CD4-positive, alpha-beta T cell treated with Interleukin-17A for 1 hour (primary cell): Measurements from ENCODE around the gene CST9L.

Source experiments
- DNase-seq: peaks from one replicate; pipeline ENCODE4 v3.0.0-alpha.2; 2020

The CST9L gene, protein sequence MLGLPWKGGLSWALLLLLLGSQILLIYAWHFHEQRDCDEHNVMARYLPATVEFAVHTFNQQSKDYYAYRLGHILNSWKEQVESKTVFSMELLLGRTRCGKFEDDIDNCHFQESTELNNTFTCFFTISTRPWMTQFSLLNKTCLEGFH

DNA sequence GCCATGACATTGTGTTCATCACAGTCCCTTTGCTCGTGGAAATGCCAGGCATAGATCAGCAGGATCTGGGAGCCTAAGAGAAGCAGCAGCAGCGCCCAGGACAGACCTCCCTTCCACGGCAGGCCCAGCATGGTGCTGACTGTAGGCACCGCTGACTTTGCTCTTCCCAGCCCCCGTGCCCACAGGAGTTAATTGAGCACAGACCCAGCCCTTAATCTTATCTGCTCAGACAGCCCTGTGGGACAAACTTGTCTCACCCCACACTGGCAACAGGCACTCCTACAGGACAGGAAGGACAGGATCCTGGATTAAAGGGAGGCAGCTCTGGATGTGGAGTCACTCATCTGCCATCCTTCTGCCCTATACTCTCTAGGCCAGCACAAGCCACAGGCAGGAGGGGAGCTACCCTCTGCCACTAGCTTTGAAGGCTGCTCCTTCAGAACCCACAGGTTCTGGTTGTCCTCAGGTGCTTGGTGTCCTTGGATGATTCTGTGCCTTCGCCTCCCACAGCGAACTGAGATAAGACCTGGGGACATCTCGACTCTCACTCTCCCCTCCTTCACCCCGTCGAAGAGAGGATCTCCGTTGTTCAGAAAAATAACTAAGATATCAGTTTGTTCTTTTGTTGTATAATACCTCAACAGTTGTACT lies at the start of gene CST9L:
TSS of gene CST9L (minus strand) at position 165 of the 651 bp plus-strand sequence. CDS start at position 131, 34 bp downstream.
- DNase-seq, result no peak

DNA sequence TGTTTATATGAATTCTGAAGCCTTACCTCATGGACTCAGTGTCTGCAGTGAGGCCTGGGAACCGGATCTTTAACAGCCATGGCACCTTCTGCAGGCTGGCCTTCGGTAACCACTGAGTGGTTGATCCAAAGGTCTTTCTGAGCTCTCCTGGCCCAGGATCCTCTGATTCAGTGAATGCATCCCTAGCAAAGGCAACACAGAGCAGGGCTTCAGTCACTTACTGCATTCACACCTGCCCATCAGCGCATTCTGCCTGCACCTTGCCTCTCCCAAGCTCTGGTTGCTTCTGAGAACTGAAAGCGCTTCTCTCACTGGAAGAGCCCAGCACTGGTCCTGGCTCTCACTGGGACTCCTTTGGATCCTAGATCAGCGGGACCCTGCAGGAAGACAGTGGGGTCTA lies 45.9 kb upstream of the CST9L start:
- no peak for DNase-seq

DNA sequence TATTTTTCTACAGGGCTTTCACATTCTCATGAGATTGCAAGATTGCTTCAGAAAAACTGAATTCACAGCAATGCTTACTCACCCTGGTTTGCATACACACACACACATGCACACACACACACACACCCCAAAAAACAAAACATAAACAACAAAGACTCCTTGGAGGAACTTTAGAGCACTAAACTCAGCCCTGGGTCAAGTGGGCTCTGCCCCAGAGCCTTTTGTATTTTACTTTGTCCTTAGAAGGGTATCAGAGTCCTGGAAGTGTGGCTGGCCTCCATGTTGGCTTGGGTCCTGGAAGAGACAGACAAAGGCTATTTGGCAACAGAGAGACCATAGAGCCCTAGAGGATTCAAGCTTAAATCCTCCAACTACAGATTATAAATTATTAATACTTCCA lies 45.4 kb upstream of the CST9L start:
- DNase-seq, result no peak

DNA sequence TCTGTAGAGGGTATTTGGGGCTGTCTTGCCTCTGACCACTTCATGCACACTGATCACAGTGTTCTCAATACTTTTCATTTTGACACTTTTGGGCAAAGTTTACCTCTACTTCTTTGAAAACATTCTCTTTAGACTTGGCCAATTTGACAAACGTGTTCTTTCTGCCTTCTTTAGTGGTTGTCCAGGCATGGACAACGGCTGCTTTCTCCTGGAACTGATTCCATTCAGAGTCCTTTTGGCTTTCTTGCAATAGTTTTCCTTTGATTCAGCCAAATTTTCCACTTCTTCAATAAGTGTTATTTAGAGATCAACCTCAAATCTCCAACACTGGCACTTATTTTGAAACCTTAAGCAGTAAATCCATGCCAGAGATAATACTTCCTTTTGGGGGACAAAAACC lies 44.1 kb upstream of the CST9L start:
- DNase-seq, result no peak

DNA sequence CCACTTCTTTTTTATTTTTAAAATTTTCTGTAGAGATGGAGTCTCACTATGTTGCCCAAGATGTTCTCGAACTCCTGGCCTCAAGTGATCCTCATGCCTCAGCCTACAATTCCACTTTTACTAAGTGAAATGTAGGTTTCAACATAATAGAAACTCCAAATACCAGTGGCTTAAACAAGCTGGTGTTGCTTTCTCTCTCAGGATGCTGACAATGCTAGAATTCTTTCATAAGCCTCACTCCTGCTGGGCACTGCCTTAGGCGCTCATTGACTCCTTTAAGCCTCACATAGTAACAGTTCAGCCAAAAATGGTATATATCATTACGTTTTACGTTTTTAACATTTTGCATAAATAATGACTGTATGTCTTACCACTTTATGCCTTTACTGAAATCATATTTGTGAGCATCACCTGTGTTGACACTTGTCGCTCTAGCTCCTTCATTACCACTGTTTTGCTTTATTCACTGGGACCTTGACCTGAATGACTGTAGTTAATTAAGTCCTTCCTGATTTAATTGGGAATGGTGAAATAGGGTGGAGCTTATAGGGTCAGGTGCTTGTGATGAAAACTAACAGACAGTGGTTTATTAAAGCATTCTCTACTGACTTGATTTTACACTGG lies 41.3 kb upstream of the CST9L start:
- DNase-seq, result no peak

DNA sequence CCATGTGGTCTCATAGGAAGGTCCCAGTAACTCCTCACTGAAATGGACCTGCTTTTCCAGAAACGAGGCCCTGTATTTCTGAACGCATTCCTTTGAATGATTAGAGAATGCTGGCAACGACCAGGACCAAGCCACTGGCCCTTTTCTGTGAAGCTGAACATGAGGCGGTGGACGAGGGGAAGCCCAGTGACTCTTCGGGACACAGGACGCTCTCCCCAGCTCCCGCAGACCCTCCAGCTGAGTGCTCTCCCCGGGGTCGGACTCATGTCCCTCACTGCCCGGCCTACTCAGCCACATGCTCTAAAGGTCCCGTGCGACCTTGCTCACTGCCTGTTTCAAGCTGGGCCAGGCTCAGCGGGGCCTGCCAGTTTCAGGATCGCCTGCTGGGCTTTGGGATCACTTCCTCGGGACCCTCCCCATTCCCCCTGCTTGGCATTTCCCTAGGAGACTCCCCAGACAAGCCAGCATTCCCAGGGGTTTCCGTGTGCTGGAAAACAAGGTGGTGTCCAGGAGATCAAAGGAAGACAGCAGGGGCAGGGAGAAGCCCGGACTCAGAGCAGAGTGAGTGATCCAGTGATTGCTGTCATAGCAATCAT lies 40.1 kb upstream of the CST9L start:
- DNase-seq, result no peak

DNA sequence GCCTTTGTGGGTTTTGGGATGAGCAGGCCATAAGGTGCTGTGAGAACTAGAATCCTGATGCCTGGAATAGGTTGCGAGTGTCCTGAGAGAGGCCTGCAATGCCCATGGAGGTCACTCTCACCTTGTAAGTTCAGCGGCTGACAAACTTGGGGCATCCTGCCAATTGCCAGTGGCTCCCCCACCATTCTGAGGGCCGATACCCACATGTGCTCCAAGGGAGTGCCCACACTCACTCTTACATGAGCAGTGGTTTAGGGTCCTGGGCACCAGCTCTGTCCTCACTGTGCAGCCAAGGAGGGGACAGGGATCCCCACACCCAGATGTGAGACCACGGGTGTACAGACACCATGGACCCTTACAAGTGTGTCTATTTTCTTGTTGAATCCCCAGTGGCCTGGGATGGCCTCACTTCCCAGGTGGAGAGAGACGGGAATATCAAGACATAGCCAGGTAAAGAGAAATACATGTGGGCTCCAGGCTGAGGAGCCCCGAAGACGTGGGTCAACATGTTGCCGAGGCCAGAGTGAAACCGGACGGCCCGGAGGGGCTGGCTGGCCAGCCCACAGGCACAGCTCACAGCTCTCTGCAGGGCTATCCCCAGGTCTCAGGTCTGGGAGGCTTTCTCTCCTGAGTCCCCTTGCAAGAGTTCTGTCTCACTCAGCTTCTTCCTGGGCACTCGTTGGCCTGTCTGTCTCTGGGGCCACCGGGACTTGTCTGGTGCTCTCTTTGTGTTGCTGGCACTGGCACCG lies 39.4 kb upstream of the CST9L start:
- DNase-seq, result no peak

DNA sequence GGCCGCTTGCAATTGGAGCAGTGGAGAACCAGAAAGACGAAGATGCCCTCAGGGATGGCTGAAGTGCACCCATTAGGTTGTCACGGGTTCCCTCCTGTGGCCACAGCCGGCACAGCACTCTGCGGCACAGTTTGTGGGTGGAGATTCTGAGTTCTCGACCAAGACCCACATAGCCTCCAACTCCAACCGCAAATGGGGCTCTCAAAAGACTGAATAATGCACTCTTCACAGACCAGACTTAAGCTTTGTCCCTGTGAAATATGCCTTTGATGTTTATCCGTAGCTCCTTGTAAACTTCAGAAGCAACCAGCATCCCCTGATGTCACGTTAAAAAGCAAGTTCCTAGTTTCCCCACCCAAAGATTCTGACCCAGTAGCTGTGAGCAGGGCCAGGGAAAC lies 38.4 kb upstream of the CST9L start:
- DNase-seq, result peak; percentile 71

DNA sequence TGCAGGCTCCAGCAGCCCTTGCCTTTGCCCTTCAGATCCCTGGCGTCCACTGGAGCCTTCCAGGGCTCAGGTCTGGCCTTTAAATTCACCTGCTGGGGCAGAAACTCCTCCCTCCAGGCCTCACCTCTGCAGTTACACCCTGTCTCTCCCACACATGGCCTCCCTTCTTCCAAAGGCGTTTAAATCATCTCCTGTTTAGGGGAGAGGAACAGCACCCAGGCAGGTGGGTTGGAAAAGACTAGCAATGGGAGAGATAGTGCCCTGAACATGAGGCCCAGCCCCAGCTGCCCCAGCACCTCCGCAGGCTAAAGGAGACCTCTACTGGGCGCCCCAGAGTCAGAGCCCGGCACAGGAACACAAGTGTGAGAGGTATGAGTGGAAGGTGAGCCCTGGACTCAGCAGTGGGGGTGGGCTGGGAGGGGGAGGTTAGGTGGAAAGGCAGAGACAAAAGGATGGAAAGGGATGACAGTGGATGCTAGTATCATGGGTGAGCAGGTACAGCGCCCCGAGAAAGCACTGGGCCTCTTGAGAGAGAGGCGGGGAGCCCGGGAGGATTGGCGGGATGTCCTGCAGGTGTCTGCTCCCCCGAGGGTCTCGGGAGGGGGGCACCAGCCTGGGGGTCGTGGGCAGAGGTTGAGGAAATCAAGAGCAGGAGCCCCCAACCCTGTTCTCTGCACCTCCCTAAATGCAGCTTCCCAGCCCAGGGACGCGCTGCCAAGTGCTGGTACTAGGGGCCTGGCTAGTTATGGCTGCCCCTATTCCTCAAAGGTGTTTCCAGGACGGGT lies 37.8 kb upstream of the CST9L start, which contains the start of gene CST9:
TSS of gene CST9 (minus strand) at position 51 of the 785 bp plus-strand sequence. CDS start 53 bp downstream, outside the sequence.
- DNase-seq, result no peak

DNA sequence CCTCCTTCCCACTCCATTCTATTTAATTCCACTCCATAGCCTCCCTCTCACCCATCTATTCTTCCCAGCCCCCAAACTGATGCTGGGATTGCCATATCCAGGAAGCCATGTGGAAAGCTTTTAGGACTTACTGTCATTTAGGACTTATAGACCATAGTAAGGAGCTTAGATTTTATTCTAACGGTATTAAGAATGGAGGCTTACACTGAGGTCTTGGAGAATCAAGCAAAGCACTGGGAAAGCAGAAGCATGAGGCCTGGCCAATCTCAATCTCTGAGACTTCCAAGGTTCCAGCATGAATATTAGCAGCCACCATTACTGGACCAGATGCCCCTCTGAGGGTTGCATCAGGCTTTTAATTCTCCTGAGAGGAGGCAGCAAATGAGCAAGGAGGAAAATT lies 36.0 kb upstream of the CST9L start:
- DNase-seq, result no peak

DNA sequence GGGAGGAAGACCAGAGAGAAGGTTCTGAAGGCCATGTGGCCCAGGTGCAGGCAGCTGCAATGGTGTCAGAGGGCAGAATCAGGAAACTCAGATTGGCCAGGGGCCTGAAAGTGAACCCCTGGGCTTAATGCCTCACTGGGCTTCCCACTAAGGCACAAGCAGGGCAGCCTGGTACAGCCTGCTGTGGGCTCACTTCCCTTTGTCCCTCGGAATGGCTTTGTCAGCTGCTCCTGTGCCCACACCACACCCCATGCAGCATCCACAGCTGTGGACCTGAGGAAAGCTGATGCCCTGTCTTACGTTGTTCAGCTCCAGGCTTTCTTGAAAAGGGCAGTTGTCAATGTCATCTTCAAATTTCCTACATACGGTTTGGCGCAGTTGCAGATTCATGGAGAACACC lies 35.0 kb upstream of the CST9L start:
- DNase-seq, result no peak

DNA sequence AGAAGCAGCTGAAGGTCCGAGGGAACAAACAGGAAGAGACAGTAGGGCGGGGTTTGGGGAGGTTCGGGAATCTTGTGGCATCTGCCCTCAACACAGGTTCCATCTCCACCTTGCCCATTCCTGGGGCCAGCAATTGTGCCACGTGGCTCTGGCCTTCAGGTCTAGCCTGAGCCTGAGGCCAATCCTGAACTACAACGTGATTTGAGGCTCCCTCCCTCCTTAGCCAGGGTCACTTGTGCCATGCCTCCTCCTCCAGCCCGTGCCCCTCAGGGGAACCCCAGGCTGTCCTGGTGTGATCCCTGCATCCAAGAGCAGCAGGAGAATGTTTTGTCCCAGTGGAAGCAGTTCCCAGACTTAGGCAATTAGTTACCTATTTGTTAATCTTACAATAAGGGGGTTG lies 34.4 kb upstream of the CST9L start:
- DNase-seq, result no peak

DNA sequence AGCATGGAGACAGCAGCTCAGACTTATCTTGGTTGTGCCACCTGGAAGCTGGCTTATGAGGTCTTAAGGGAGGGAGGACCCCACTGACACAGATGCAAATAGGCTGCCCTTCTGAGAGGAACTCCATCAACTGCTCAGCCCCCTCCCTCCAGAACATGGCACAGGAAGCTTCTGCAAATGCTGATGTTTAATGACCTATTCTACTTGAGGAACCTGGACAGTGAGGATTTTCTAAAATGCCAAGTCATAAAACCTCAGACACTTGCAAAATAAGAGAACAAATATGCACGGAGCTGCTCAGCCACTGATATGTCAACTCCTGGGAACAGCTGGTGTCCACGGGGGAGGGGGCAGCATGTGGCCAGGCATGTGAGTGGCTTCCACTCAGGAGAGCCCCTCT lies 34.0 kb upstream of the CST9L start:
- no peak for DNase-seq

DNA sequence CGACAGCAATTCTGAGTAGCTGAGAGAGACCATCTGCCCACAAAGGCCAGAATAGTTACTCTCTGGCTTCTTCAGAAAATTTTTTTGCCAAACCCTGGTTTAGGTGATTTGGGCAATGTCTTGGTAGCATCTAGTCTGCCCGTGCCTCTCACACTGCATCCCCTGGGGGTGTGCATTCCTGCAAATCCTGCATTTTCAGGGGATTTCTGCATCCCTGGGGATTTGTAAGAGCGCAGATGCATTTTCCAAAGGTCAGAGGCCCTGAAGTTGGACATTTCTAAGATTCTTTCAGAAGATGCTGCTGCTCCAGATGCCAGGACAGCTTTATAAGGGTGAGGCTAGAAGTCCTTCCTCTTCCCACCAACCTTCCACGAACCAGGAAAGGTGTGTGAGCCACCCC lies 33.4 kb upstream of the CST9L start:
- no peak for DNase-seq

DNA sequence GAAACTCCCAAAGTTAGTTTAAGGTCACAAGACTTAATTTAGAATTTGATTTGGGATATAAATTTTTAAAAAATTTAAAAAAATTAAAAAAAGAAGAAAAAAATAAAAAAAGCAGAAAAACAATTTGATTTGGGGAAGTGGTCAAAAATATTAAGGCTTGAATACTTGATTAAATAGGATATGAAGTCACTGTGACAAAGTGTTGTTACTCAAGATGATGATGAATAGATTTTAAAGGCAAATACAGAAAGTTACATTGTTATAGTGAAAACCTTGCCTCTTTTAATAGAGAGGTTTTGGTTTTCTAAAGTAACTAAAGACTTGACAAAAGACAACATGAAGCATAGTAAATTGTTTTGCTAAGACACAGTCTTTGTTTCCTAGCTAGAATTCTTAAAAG lies 30.2 kb upstream of the CST9L start:
- DNase-seq, result no peak

DNA sequence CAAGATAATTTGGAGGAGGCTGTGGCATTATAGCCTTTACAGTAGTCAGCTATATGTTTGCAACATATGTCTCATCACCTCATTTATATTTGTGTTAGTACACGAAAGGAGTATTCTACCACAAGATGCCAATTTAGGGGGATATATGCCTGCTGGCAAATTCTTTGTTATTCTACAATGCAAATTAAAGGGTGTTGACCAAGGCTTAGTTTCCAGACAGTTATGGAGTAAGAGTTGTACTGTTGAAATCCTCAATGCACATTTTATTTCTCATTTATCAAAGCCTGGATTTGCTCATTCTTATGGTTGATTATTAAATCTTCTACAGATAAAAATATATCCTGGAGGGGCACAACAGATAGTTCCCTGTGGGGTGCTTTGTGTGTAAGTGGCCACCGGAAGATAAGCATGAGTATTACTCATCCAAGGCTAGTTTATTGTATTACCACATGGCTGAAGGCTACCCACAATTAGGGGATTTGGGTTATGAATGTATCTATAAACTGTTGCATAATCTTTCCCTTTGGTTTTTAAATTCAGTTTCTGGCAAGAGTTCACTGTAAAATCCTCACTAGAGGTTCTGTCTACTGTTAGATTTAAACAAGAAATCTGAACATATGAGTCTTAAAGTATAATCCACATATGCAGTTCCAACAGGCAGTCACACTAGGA lies 28.4 kb upstream of the CST9L start:
- DNase-seq, result no peak

DNA sequence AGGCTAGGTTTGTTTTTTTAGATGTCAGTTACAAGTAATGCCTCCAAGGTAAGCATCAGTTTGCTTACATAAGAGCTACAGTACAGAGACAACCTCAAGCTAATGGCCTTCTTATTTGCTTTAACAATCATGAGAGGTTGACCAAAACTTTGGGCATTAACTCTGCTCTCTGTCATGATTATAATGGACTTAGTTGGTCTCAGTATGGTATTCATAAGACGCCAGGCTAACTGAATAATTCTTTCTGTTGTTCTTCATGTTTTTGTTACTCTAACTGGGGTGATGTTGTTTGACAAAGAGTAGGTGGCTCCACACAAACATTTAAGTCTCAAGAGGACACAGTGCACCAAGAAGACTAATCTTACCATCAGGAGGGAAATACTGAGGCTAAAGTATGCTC lies 27.7 kb upstream of the CST9L start:
- no peak for DNase-seq

DNA sequence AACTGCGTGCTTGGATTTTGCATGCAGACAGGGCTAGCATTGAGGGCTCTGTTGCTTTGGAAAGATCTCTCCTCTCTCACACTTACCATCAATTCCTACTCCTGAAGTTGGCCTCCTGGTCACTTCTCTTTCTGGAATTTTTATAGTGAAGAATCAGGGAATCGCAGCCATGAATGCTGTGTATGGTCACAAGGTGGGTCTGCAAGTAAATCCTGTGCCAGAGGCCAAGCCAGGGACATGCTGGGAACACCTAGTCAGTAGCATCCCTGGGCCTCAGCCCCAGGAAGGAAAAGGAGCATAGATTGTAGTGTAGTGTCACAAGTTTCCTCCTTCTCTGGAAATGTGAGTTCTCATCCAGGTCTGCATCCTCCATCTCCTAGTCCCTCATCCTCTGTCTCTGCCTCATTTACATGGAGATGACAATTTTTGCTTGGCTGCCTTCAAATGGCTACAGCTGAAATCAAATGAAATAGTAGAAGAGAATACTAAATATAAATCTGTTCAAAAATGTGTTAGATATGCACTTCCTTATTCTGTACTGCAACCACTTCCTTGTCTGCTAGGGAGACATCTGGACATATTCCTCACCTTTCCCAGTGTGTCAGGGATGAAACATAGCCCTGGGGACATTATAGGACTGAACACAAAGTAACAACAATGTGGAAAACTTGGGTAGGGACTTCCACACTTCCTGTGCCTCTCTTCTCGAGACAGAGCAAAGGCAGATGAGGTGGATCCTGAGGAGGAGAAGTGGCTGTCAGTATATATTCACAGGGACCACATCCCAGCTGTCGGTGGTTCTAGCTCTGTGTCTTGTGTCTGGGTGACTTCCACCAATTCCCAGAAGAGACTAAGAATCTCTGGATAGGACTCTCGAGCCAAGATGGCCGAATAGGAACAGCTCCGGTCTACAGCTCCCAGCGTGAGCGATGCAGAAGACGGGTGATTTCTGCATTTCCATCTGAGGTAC lies 20.4 kb upstream of the CST9L start:
- DNase-seq, result no peak

DNA sequence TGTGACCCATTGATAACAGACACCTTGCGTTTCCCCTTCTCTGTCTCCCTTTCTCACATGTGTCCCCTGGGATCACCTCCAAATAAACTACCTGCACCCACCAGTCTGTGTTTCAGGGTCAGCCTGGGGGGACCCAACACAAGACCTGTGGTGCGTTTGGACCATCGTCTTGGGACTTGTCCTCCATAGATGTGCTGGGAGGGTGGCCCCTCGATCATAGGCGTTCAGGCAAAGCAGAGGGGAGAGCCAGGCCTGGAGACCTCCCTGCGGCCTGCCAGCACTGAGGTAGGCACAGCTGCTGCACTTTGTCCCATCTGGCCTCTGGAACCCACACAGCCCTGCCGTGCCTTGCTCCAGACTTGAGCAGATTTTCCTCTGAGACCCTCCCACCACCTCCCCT lies 19.3 kb upstream of the CST9L start:
- no peak for DNase-seq

DNA sequence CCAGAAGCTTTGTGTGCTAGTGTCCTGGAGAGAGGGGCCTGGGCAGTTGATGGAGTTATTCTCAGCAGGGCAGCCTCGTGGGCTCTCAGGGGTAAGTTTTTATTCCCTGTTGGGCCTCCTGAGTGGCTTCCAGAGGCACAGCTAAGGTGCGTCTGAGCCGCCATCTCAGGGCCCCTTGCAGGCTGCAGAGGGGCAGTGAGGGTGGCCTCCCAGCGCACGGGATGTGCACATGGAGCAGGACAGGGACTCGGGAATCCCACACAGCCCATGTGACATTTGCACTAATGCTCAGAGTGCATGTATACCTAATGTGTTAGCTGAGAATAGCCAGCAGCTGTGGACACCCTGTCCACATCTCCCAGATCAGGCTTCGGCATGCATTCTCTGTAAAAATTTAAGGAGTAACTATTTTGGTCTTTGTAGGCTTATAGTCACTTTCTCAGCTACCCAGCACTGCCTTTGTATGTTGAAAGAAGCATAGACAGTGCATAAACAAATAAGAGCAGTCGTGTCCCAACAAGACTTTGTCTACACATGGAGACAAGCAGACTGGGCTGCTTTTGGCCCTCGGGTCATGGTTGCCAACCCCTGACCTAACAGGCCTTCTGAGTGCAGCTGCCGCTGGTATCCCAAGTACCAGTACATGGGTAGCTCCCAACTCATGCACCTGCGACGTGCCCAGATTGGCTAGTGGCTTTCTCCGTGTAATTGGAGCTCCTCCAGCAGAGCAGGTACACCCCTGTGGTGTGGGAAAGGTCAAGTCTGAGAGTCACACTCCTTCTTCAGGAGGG lies 18.6 kb upstream of the CST9L start:
- no peak for DNase-seq
